ENCODE data around the gene RIMS4.

- TF ChIP-seq, protein P1, sequence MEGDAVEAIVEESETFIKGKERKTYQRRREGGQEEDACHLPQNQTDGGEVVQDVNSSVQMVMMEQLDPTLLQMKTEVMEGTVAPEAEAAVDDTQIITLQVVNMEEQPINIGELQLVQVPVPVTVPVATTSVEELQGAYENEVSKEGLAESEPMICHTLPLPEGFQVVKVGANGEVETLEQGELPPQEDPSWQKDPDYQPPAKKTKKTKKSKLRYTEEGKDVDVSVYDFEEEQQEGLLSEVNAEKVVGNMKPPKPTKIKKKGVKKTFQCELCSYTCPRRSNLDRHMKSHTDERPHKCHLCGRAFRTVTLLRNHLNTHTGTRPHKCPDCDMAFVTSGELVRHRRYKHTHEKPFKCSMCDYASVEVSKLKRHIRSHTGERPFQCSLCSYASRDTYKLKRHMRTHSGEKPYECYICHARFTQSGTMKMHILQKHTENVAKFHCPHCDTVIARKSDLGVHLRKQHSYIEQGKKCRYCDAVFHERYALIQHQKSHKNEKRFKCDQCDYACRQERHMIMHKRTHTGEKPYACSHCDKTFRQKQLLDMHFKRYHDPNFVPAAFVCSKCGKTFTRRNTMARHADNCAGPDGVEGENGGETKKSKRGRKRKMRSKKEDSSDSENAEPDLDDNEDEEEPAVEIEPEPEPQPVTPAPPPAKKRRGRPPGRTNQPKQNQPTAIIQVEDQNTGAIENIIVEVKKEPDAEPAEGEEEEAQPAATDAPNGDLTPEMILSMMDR (IDR thresholded peaks at IDR 0.05; ENCODE audit: low read depth, low read length), result no peak
- TF ChIP-seq EZH2phosphoT487 (IDR thresholded peaks at IDR 0.05; ENCODE audit: low read depth), result no peak
These were observed 67.9 kb downstream of the RIMS4 start for GRCh38 chr20:44742304-44743079.

All from OCI-LY3 (cell line).